HG03060 (cell line): ENCODE measurements around the gene SPRING1.

Experiments
- ATAC-seq: cut with Tn5 transposase; IDR thresholded peaks from one replicate; pipeline ENCODE4 v1.9.1; 2021; ENCODE audit warnings: low read depth, moderate number of reproducible peaks; ENCODE audit not compliant: unreplicated experiment

SPRING1 gene

GRCh38 chr12:116710370-116711150, 27.3 kb downstream of the SPRING1 start:
- no peak for ATAC-seq

DNA sequence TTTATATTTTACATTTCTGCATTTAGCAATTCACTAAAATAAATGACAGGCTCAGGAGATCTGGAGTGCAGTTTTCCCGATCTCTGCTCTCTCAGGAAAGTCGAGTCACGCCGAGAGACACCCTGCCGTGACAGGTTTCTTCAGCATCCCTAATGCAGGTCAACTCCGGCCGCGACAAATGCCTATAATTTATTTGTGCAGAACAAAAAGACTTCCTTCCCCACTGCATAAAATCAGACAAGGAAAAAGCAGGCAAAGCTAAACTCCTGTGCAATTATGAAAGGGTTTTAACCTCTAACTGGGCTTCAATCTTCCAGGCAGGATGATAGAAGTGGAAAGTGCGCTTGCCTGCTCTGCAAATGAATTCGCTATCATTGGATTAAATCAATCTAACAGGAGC, 28.1 kb downstream of the SPRING1 start:
- ATAC-seq: no peak

- ATAC-seq: no peak
These were observed 28.8 kb downstream of the SPRING1 start for GRCh38 chr12:116708826-116709756.

GRCh38 chr12:116707751-116708150, 30.1 kb downstream of the SPRING1 start:
- no peak for ATAC-seq

GRCh38 chr12:116703214-116703795, 34.6 kb downstream of the SPRING1 start:
- ATAC-seq: no peak

DNA sequence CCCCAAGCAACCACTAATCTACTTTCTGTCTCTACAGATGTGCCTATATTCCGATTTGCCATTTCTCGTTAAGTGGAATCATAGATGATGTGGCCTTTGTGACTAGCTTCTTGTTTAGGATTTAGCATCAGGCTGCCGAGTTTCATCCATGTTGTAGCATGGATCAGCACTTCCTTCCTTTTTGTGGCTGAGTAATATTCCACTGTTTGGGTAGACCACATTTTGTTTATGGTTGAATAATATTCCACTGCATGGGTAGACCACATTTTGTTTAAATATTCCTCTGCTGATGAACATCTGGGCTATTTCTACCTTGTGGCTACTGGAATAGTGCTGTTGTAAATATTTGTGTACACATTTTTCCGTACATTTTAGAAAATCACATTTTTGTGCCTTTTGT, 36.4 kb downstream of the SPRING1 start:
- no peak for ATAC-seq

DNA sequence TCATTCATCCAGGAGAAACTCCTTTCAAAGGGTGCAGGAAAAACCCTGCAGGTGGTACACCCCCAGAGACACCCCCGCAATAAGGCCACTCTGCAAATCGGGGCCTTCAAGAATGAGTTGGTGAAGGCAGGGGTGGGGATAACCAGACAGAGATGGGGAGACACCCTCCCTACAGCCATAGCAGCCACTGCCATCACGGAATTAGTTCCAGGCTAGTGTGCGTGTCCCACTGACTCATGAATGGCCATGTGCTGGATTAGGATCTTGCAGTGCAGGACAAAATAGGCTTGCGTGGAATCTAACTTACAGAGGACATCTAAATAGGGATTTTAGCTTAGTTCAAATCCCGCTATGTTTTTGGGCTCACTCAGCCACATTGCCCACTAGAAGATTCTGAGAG, 37.8 kb downstream of the SPRING1 start:
- no peak for ATAC-seq

- ATAC-seq: no peak
These were observed 39.3 kb downstream of the SPRING1 start for GRCh38 chr12:116698554-116699075.

GRCh38 chr12:116698116-116698515, 39.8 kb downstream of the SPRING1 start:
- no peak for ATAC-seq

DNA sequence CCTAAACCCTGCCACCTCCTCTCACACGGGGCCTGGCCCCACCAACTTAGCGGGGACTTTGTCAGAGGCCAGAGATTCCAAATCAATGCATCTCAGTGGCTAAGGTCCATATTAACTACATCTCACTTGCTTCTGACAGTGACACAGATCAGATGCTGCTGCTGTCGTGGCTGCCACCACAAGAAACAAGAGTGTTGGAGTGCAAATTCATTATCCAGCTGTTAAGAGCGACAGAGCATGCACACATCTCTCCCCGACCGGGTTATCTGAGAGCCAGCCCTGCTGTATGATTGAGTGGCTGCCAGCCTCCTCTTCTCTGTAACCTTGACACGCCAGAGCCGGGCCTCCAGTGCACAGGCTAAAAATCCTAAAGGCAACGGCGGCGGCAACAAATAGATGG, 40.2 kb downstream of the SPRING1 start:
- no peak for ATAC-seq

GRCh38 chr12:116697305-116697704, 40.6 kb downstream of the SPRING1 start:
- no peak for ATAC-seq

- ATAC-seq: no peak
These were observed 42.5 kb downstream of the SPRING1 start for GRCh38 chr12:116695464-116695725.

DNA sequence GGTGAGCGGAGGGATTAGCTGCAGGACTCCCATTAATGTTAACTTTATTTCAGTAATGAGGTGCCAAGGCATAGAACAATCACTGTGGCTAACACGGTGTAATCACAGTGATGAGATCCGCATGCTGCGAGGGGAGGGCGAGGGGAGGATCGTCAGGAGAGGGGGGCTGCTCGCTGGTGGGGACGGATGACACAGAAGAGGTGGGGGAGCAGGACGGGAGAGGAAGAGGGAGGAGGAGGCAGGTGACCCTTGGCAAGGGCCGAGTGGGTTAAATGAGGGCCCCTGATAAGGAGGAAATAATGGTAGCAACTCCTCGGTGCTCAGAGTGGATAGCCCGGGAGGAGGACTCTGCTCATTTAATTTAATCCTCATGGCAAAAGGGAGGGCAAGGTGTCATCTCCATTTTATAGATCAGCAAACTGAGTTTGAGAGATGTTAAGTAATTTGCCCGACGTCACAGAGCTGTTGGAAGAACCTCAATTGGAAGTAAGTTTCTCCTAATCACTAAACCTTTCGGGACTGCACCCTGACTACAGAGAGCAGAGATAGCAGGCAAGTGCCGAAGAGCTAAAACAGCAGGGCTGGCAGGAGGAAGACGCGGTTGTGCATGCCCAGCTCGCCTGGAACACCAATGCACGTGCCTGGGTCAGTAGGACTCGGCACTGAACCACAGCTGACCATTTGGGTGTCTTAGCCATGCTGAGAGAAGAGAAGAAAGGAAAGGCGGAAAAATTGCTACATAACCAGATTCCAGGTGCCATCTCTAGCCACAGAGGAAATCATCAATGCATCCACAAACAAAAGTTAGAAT, 43.0 kb downstream of the SPRING1 start:
- ATAC-seq: no peak

DNA sequence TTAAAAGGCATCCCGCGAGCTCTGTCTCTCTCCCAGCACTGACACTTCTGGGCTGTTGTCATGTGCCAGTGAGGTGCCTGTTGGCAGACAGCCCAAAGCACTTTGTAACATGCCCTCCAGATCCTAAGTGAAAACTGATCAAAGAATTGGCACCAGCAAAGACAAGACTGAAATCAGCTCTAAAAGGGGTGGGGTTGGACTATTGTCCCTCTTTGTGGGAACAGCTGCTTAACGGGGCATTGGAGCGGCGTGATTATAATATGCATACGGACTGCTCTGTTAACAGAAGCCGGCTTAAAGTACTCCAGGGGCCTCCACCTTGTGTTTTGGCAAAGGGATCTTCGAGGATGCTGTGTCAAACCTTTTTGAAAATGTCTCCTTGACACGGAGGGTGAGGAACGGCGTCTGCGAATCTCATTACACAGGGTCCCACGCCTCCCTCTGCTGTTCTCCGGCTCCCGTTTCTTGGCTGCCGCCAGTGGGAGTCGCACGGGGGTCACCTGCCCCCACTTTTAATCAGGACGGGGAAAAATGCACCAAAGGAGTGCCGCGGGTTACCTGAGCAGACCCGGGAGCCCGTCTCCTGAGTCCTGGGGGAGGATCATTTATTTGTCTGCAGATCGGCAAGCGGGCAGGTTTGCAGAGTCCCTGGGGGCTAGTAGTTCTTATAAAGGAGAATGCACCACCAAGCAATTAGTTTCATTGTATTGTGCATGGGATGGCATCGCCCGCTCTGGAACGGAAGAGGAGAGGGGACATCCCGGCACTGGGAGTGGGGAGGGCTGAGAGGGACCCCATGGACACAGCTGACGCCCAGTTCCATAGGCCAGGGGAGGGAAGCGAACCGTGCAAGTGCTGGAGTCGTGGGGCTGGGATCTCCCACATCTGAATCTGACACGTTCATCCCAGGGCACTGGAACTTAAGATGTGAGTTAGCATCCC, 44.3 kb downstream of the SPRING1 start:
- ATAC-seq: no peak

DNA sequence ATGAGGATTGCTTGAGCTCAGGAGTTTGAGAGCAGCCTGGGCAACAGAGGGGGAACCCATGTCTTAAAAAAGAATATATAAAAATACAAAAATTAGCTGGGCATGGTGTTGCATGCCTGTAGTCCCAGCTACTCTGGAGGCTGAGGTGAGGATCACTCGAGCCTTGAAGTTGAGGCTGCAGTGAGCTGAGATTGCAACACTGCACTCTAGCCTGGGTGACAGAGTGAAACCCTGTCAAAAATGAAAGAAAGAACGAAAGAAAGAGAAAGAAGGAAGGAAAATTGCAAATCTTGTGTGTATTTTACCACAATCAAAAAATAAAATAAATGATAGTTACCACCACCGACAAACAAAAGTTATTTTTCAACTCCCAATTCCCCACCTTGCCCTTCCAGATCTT, 45.3 kb downstream of the SPRING1 start:
- no peak for ATAC-seq

DNA sequence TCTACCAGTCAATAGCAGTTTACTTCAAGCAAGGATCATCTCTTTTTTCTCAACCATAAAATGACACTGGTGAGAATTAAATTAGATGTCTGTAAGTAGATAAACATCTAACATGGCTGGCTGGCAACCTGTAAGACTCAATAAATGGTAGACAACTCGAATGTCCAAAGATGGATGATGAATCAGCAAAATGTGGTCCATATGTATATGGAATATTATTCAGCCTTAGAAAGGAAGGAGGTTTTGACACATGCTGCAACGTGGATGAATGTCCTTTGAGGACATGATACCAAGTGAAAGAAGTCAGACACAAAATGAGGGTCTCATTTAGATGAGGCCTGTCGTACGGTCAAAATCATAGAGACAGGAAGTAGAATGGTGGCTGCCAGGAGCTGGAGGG, 46.2 kb downstream of the SPRING1 start:
- no peak for ATAC-seq

GRCh38 chr12:116691205-116691604, 46.7 kb downstream of the SPRING1 start:
- ATAC-seq: no peak

- ATAC-seq: no peak
These were observed 47.7 kb downstream of the SPRING1 start for GRCh38 chr12:116689979-116690744.

- no peak for ATAC-seq
These were observed 48.3 kb downstream of the SPRING1 start for GRCh38 chr12:116689521-116689920.
